Dermis microvascular lymphatic vessel endothelial cell (primary cell): ENCODE data around the gene PRODH. TPM values are rescaled to one million over a fixed set of nuclear protein-coding genes. Genes with fewer than 3 reads are reported as not detected.
"Not testable (repeated sequence)": the region's sequence is repeated elsewhere in the genome, so short reads cannot be mapped to it uniquely, and the experiment has no call there.

Source experiments
- DNase-seq, 2 donors: peaks; one replicate each; pipeline versions ENCODE4 v3.0.0 to v3.0.0-alpha.2; 2010; ENCODE audit warnings: low read depth in 2 of 2
- total RNA-seq: library from RNA; depleted of rRNA; stranded (reverse); fragments of >200 nt; gene quantifications from 2 replicates; pipeline ENCODE4 v1.2.1, GENCODE V29; 2014

Gene PRODH
- total RNA-seq, 1 donor from 2014 or later, result not detected

- no peak for DNase-seq
These were observed 29.2 kb downstream of the PRODH start for GRCh38 chr22:18906896-18907295.

GRCh38 chr22:18906410-18906745 lies 29.7 kb downstream of the PRODH start:
- not testable (repeated sequence) for DNase-seq

GRCh38 chr22:18905540-18906409 lies 30.3 kb downstream of the PRODH start, which contains the start of gene DGCR6:
DGCR6 (plus strand) TSS chr22:18906320; CDS start chr22:18906375, 55 bp downstream.
- no peak for DNase-seq

GRCh38 chr22:18896037-18896657 lies 39.9 kb downstream of the PRODH start:
- not testable (repeated sequence) for DNase-seq

- not testable (repeated sequence) for DNase-seq
These were observed 42.3 kb downstream of the PRODH start for GRCh38 chr22:18893775-18894174.

- DNase-seq, result not testable (repeated sequence)
These were observed 45.4 kb downstream of the PRODH start for GRCh38 chr22:18890510-18891192.

GRCh38 chr22:18888115-18888514 lies 48.0 kb downstream of the PRODH start:
- no peak for DNase-seq

GRCh38 chr22:18884465-18884864 lies 51.6 kb downstream of the PRODH start:
- DNase-seq, result not testable (repeated sequence)

- not testable (repeated sequence) for DNase-seq
These were observed 54.8 kb downstream of the PRODH start for GRCh38 chr22:18881260-18881659.

Other genes starting within 250 kb of the PRODH start
- gene DGCR6, start 30.0 kb downstream of the PRODH start, total RNA-seq, result 0.25 and 0.51 TPM in 2 replicates
- 30.2 and 43.7 TPM in 2 replicates for gene DGCR2, start 186.1 kb upstream of the PRODH start, total RNA-seq
- not detected in 2 replicates for gene TSSK2, start 195.0 kb upstream of the PRODH start, total RNA-seq
- 4.2 and 6.3 TPM in 2 replicates for gene ESS2, start 208.4 kb upstream of the PRODH start, total RNA-seq
- gene GSC2, start 214.0 kb upstream of the PRODH start, total RNA-seq, result not detected in 2 replicates
- 68.5 and 70.0 TPM in 2 replicates for gene SLC25A1, start 242.4 kb upstream of the PRODH start, total RNA-seq